ENCODE results near the gene ZNF385D.

The ZNF385D gene

GRCh38 chr3:21531909-21532308, 219.1 kb downstream of the ZNF385D start:
- no peak for DNase-seq (ENCODE audit: insufficient read length, low spot score)
- TF ChIP-seq CTCF (IDR thresholded peaks at IDR 0.05; ENCODE audit: insufficient read depth, missing control alignments), result no peak
- no peak for FAIRE-seq

GRCh38 chr3:21528291-21528995, 222.6 kb downstream of the ZNF385D start:
- FAIRE-seq, result no peak

GRCh38 chr3:21526461-21526860, 224.5 kb downstream of the ZNF385D start:
- TF ChIP-seq CTCF (IDR thresholded peaks at IDR 0.05; ENCODE audit: insufficient read depth, missing control alignments), result no peak
- DNase-seq (ENCODE audit: insufficient read length, low spot score), result no peak
- no peak for FAIRE-seq

More at GRCh38 chr3:21528291-21528995, 222.6 kb downstream of the ZNF385D start:
- no peak for TF ChIP-seq CTCF (IDR thresholded peaks at IDR 0.05; ENCODE audit: insufficient read depth, missing control alignments)
- no peak for DNase-seq (ENCODE audit: insufficient read length, low spot score)

GRCh38 chr3:21524133-21524532, 226.9 kb downstream of the ZNF385D start:
- FAIRE-seq (no peak), DNase-seq (ENCODE audit: insufficient read length, low spot score) (no peak)
- TF ChIP-seq CTCF (IDR thresholded peaks at IDR 0.05; ENCODE audit: insufficient read depth, missing control alignments), result no peak

- no peak for TF ChIP-seq CTCF (IDR thresholded peaks at IDR 0.05; ENCODE audit: insufficient read depth, missing control alignments)
- FAIRE-seq, result peak; percentile 6
Measured at GRCh38 chr3:21520106-21520963, 230.7 kb downstream of the ZNF385D start.

GRCh38 chr3:21517184-21517583, 233.8 kb downstream of the ZNF385D start:
- no peak for FAIRE-seq
- DNase-seq (ENCODE audit: insufficient read length, low spot score), result no peak
- TF ChIP-seq CTCF (IDR thresholded peaks at IDR 0.05; ENCODE audit: insufficient read depth, missing control alignments), result no peak

More at GRCh38 chr3:21520106-21520963, 230.7 kb downstream of the ZNF385D start:
- no peak for DNase-seq (ENCODE audit: insufficient read length, low spot score)
